RKO (cell line): ENCODE measurements around the gene SLC22A16.
"Not testable (repeated sequence)": the region's sequence is repeated elsewhere in the genome, so short reads cannot be mapped to it uniquely, and the experiment has no call there.

Source experiments
- DNase-seq: peaks from one replicate; pipeline ENCODE4 v3.0.0-alpha.2; 2016; ENCODE audit warnings: low spot score

SLC22A16 gene, protein sequence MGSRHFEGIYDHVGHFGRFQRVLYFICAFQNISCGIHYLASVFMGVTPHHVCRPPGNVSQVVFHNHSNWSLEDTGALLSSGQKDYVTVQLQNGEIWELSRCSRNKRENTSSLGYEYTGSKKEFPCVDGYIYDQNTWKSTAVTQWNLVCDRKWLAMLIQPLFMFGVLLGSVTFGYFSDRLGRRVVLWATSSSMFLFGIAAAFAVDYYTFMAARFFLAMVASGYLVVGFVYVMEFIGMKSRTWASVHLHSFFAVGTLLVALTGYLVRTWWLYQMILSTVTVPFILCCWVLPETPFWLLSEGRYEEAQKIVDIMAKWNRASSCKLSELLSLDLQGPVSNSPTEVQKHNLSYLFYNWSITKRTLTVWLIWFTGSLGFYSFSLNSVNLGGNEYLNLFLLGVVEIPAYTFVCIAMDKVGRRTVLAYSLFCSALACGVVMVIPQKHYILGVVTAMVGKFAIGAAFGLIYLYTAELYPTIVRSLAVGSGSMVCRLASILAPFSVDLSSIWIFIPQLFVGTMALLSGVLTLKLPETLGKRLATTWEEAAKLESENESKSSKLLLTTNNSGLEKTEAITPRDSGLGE

DNA sequence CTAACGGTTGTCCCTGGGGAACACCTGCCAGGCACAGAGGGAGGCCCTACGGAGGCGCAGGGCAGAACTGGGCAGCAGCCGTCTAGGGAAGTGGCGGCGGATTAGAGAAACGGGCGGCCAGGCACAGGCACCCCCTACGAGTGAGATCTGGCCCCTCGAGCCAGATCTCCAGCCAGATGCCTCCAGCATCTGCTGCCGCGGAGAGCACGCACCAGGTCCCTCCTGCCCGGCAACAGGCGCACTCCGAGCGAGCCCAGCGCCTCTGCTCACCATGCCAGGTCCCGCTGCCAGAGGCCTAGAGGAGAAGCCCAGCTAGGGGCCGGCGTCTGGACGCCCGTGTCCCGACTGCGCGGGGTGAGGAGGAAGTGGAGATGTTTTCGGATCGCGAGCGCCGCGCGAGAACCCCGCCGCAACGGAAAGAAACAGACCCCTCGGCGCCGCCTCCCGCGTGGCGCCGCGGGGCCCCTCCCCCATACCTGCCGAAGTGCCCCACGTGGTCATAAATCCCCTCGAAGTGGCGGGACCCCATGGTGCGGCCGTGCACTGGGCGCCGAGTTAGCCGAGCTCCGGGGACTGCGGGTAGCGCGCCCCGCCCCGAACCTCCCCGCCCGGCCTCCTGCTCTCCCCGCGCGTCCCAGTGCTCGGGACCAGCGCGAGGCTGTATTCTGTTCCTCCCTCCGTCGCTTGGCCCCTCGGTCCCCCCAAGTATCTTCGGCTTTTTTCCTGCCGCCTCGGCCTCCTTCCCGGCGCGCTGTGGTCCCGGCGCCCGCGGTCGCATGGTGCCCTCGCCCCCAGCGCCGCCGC is at the start of gene SLC22A16:
SLC22A16 (minus strand) TSS at position 568 of the 804 bp plus-strand sequence; CDS start at position 529, 39 bp downstream.
- no peak for DNase-seq

DNA sequence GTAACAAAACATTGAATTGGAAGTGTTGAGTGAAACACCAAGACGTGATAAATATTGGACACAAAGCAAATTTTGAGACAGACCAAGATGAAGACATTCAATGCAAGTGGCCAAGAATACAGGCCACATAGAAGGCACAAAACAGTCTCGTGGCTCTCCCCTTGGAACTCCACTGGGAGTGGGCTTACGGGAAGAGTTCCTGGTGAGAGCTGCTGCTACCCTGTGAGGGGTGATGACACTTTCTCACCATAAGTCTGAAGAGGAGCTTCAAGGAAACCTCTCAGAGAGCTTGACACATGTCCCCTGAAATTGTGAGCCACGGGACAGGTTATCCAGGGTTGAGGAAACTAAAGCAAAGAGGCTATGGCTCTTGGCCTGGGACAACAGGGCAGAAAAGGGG is 48.6 kb upstream of the SLC22A16 start:
- no peak for DNase-seq

DNA sequence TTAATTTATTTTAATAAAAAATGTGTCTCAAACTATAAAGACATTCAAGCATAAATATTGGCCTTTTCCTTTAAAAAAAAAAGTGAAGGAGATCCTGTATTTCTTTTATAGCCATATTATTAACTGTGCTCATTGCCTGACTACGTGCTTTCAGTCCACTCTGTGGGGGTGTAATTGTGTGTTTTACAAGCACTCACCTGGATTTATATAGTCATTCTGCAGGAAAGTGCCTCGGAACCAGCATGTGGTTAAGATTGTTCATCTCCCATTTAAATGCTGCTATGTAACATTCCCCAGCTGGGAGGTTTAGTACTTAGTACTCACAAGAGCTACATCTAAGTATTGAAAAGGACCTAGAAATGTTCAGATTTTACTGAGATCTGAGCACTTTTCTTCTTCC is 47.9 kb upstream of the SLC22A16 start:
- DNase-seq = no peak

DNA sequence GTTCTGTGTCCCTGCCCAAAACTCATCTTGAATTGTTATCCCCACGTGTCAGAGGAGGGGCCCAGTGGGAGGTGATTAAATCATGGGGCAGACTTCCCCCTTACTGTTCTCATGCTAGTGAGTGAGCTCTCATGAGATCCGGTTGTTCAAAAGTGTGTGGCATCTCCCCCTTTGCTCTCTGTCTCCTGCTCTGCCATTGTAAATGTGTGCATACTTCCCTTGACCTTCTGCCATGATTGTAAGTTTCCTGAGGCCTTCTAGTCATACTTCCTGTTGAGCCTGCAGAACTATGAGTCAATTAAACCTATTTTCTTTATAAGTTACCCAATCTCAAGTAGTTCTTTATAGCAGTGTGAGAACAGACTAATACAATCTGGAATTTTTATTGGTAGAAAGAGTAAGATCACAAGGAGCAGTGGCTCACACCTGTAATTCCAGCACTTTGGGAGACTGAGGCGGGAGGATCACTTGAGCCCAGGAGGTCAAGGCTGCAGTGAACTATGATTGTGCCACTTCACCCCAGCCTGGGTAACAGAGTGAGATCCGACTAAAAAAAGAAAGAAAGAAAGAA is 47.1 kb upstream of the SLC22A16 start:
- DNase-seq = peak; percentile 22

DNA sequence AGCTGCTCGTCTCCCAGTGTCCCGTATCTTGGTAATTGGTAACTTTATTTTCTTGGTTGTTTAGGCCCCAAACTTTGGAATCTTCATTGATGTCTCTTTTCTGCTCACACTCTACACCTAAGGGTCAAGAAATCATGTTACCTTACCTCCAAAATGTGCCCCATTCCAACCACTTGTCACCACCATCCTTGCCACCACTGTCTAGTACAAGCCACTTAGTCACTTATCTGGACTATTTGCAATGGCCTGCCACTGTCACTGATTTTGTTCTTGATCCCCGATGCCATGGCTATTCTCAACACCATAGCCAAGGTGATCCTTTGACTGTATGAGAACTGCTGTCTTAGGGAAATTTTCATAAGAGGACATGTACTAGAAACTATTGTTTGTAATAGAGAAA is 46.0 kb upstream of the SLC22A16 start:
- DNase-seq = no peak

DNA sequence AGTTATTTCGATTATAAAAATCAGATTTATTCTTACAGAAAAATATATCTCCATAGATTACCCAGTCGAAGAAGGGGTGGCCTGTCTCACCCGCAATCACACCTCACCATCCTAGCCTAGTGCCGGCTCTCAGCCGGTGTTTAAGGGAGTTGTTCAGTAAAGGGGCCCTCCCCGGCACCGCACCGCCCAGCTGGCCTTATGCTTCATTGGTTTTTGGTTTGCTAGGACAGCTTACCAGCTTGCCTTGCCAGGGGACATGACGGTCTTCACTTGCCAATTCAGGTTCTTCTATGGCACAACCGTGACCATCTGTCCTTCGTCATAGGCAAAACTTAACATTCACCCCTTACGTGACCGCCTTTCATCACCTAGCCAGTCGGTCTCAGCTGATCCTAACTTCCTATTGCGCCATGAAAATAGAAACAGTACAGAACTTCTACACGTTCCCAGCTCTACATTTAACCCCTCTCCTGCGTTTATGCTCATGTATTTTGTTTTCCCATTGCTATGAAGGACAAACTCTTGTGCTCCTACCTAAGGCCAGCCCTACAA is 44.7 kb upstream of the SLC22A16 start:
- no peak for DNase-seq

DNA sequence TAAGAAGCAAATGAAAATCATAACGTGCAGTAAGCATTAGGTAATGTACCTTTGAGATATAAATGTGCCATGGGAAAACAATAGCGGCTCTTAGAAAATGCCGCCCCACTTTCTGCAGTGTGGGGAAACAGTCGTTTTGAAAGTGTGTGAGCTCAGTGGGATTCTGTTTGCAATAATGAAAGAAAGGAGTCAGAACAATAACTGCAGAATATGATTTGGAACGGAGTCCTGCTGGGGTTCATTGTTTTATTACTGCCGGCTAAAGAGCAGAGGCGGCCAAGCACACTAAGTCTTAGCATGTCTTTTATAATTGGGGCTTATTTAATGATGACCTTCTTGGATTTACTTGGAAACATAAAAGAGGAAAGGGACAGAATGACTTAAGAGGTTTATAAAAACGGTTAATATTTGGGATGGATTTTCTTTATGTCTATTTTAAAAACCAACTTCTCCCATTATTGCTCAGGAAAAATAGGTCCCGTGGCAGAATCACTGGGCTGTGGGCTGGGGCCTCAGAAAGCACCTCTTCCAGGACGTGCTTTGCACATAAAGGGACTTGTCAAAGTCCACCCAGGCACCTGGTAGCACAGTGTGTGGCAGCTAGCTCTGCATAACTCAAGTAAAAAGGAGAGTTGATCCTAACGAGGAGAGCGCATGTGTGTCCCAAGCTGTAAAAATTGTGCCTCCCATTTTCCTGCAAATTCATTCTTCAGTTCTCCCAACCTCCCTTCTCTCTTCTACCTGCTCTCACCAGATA is 44.0 kb upstream of the SLC22A16 start:
- no peak for DNase-seq

DNA sequence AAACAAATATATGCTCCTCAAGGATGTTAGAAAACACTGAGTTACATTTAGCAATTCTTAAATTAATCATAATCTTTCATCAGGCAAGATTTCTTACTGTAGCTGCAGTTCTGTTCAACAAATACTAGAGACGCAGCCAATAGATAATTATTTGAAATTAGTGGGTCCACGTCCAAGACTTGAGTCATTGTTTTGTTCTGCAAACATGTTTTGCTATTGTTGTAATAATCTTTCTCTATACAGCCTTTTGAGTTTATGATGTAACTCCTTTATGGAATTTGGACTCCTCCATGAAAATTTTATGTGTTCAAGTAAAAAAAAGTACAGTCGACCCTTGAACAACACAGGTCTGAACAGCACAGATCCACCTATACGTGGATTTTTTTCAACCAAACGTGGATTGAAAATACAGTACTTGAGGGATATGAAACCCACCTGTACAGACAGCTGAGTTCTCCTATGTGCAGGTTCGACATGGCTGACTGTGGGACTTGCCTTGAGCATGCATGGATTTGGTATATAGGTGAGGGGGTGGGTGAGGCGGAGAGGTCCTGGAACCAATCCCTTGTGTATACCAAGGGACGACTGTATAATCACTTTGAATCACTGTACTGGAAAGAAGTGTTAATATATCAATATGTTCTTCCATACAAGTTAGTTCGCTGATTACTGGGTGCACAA is 41.3 kb upstream of the SLC22A16 start:
- no peak for DNase-seq

DNA sequence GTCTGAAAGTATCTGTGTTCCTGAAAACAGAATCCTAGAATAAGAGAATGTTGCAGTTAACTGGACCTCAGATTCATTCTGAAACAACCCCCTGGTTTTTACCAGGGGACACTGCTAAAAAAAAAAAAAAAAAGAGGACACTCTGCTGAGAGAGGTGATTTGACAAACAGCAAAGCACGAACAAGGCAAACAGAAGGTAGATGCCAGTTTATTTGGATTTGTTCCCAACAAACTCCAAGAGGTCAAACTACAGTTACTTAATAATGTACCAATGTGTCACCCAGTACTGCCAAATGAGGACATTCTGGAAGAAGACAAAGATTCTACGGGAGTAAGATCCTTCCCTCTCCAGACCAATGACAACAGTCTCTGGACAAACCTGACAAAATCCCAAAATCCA is 40.6 kb upstream of the SLC22A16 start:
- no peak for DNase-seq

DNA sequence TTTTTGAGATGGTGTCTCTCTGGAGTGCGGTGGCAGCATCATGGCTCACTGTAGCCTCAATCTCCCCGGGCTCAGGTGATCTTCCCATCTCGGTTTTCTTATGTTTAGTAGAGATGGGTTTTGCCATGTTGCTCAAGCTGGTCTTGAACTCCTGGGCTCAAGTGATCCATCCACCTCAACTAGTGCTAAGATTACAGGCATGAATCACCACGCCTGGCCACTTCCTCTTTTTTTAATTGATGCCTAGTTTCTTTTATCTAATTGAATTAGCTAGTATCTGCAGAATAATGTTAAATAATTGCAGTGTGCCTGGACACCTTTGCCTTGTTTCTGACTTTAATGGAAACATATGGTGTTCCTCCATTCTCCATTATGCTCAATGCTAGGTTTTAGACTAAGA is 38.4 kb upstream of the SLC22A16 start:
- no peak for DNase-seq

DNA sequence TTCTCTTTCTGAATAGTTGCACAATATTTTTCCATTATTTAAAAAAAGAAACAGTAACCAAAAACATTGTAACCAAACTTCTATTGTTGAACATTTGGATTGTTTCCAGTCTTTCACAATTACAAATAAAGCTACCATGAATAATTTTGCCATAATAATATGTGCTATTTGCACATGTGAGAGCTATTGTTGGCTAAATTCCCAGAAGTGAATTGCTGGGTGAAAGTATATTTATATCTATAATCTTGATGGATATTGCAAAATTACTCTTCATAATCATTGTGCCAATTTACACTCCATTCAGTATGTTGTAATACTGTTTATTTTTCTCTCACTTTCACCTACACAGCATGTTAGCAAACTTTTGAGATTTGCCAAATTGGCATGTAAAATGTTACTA is 36.6 kb upstream of the SLC22A16 start:
- no peak for DNase-seq

DNA sequence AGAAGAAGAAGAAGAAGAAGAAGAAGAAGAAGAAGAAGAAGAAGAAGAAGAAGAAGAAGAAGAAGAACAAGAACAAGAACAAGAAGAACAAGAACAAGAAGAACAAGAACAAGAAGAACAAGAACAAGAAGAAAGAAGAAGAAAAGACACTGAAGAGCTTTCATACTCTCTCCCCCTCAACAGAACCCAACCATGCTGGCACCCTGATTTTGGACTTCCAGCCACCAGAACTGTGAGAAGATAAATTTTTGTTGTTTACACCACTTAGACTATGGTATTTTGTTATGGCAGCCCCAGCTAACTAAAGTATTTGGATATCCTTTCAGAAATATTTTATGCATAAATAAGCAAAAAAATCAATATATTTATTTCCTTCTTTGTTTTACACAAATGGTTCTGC is 36.1 kb upstream of the SLC22A16 start:
- DNase-seq = not testable (repeated sequence)

DNA sequence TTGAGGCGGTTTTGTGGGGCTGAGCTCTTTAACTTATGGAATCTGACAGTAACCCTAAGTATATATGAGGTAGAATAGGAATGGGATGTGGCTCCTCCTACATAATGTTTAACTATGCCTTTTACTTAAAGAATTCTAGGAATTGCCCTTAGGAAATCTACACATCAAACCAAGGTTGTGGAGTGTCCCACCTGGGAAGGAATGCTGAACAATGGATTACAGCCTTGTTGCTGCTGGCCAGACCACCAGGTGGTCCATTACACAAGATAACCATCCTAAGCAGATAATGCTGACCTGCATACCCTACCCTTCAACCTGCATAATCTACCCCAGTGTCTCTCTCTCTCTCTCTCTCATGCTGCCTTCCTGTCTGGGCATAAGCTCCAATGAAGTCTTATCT is 35.0 kb upstream of the SLC22A16 start:
- no peak for DNase-seq

DNA sequence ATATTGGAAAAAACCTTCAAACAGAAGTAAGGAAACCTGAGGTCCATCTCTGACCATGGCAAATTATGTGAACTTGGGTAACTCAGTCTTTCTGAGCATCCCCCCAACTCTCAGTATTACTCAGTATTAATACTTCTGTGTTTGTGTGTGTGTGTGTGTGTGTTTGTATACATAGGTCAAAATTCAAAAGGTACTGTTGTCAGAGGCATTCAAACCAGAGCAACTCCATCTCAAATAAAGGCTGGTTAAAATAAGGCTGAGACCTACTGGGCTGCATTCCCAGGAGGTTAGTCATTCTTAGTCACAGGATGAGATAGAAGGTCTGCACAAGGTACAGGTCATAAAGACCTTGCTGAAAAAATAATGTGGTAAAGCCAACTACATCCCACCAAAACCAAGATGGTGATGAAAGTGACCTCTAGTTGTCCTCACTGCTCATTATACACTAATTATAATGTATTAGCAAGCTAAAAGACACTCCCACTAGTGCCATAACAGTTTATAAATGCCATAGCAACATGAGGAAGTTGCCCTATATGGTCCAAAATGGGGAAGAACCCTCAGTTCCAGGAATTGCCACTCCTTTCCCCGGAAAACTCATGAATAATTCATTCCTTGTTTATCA is 33.3 kb upstream of the SLC22A16 start:
- peak; percentile 77 for DNase-seq

DNA sequence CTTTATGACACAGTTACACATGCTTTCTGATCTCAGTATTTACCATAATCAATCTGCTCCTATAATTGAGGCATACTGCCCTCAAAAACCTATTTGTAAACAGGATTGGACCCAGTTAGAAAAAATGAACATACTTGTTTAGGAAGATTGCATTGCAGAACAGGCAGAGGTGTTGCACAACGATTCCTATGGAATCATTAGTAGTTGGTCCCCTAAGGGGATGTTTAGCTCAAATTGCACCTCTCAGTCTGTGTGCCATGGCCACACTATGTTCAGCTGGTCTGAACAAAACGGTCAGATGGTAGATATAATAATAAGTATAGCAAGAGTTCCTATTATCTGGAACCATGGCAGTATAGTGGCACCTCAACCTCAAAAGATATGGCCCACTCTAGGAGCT is 28.5 kb upstream of the SLC22A16 start:
- not testable (repeated sequence) for DNase-seq

DNA sequence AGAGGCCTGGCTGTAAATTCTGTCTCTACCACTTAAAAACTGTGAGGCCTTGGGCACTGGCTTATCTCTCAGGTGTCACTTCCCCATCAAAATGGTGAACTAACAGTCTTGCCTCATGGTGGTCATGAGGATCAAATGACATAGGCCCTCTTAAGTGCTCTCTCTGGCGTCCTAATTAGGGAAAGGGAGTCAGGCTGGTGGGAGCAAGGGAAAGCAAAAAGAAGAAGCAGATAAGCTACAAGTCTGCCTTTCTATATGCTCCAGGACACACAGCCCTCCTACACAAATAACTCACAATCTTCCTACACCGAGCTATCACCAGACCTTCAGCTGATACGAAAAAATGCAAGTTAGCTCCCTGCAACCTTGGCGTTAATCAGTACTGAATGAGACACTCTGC is 19.5 kb upstream of the SLC22A16 start:
- DNase-seq = no peak

DNA sequence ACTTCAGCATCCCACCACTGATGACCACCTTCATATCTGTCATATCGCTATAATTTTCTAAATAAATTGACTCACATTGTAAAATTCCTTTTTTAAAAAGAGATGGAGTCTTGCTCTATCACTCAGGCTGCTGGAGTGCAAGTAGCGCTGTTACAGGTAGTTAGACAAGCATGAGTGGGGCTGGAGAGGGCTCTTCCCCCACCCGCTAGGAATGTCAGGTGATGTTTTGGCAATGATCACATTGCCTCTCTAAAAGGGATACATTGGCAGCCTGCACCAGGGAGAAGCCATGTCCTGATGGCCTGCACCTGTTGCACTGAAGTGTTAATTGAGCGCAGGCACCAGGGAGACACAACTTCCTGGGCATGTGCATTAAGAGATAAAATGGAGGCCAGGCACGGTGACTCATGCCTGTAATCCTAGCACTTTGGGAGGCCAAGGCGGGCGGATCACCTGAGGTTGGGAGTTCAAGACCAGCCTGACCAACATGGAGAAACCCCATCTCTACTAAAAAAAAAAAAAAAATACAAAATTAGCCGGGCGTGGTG is 16.9 kb upstream of the SLC22A16 start:
- no peak for DNase-seq

DNA sequence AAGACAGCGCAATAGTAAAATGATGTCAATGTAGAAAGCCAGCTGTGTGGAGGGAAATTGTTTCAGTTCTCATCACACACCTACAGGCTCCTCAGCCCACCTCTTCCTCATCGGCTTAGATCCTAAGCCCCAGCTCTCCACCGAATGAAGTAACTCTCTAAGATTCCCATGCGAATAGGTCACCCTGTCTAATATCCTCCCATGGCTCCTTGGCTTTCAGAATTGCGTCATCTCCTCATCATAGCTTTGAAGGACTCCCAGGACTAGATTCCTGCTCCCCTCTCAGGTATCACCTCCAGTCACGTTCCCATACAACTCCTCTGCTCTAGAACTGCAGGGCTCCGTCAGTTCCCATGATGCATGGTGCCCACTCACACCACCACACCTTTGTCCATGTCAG is 16.2 kb upstream of the SLC22A16 start:
- no peak for DNase-seq

DNA sequence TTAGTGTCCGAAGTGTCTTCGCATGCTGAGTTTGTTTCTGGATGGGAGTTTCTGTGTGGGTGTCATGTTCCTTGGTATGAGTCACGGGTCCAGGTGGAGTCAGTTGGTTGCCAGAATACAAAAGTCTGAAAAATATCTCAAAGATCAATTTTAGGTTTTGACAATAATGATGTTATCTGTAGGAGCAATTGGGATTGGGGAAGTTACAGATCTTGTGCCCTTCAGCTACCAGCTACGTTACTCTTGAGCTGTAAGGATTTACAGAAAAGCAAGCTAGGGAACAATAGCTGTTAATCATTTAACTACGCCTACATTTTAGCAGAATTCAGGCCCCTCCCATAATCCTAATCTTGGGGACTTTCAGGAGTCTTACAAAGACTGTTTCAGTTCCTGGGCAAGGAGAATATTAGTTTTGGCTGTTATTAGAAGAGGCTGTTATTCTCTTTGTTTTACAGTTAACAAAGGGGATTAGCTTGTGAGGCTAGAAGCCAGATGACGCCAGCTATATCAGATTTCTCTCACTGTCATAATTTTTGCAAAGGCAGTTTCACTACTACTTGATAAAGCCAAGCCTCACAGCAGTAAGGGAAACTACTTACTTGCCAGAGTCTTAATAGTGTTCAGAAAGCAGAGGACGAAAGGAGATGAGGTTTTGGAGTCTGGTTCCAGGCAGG is 15.4 kb upstream of the SLC22A16 start:
- DNase-seq = peak; percentile 40

DNA sequence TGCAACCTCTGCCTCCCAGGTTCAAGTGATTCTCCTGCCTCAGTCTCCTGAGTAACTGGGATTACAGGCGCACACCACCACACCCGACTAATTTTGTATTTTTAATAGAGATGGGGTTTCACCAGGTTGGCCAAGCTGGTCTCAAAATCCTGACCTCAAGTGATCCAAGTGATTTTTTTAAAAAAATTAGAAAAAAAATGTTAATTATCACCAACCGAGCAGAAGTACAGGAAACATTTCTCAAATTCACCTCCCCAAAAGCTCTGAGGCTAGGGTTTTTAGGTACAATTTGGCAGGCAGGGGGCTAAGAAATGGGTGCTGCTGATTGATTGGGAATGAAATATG is 14.9 kb upstream of the SLC22A16 start:
- DNase-seq = no peak
